T-helper 22 cell (primary cell): ENCODE data around the gene FUCA2.
"Not testable (repeated sequence)": the region's sequence is repeated elsewhere in the genome, so short reads cannot be mapped to it uniquely, and the experiment has no call there.

ENCODE experiments used
- DNase-seq: peaks from one replicate; pipeline ENCODE4 v3.0.0-alpha.2; 2020; ENCODE audit warnings: low read depth

The FUCA2 gene

DNA sequence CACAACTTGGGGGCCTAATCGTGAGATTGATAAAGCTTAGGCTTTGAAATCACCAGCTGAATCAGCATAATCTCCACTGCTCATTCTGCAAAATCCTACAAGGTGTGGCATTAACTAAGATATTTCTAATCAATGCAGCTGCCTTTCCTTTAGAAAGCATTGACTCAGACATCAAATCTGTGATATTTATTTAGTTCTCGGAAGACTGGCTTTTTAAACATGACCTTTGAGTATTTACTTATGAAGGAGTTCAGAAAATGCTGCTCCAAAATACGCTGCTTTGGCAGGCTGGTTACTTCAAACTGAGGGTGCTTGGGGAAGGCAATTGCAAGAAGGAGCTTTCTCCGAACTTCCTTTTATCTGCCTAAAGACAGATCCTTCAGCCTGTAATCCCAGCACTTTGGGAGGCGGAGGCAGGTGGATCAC, 23.7 kb upstream of the FUCA2 start:
- no peak for DNase-seq

GRCh38 chr6:143531720-143532499, 20.4 kb upstream of the FUCA2 start:
- no peak for DNase-seq

GRCh38 chr6:143529095-143529494, 17.6 kb upstream of the FUCA2 start:
- DNase-seq: no peak

DNA sequence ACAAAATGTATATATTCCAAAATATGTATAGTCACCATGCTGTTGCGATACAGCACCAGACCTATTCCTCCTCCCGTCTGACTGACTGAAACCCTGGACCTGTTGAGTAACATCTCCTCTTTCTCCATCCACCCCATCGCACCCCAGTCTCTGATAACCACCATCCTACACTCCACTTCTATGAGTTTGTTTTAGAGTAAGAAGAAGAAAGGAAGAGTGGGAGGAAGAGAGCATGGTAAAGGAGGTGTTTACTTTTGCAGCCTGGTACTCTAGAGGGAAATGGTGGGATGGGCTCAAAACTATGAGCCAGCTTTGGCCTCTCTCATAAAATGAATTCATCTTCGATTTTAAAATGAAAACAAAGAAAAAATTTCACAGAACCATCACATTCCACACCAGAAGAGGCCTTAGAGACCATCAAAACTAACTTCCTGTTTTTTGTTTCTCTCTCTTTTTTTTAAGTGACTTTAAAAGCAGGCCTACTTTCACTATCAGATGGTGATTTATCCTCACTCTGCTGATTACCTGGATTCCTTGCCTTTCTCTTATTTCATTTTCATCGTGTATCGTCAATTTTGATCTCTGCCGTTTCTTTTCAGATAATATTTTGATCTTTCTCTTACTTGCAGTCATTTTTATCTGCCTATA, 16.8 kb upstream of the FUCA2 start:
- DNase-seq: no peak

- DNase-seq: no peak
These were observed 16.2 kb upstream of the FUCA2 start for GRCh38 chr6:143527677-143528076.

- DNase-seq: no peak
These were observed 13.8 kb upstream of the FUCA2 start for GRCh38 chr6:143525356-143525755.

GRCh38 chr6:143522039-143522600, 10.6 kb upstream of the FUCA2 start:
- DNase-seq: no peak

DNA sequence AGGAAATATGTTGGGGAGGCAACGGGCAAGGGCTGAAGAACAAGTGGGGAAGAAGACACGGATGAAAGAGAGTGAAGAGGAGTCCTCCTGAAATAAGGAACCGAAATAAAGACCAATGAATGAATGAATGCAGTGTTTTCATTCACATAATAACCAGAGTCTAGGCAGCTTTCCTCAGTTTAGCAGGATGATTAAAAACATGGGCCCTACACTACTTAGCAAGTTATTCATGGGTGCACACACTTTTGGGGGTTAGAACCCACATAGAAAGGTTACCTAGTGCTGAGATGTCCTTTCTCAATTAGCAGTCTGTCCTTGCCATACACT, 5.9 kb upstream of the FUCA2 start:
- no peak for DNase-seq

- DNase-seq: no peak
These were observed 5.3 kb upstream of the FUCA2 start for GRCh38 chr6:143516690-143517446.

DNA sequence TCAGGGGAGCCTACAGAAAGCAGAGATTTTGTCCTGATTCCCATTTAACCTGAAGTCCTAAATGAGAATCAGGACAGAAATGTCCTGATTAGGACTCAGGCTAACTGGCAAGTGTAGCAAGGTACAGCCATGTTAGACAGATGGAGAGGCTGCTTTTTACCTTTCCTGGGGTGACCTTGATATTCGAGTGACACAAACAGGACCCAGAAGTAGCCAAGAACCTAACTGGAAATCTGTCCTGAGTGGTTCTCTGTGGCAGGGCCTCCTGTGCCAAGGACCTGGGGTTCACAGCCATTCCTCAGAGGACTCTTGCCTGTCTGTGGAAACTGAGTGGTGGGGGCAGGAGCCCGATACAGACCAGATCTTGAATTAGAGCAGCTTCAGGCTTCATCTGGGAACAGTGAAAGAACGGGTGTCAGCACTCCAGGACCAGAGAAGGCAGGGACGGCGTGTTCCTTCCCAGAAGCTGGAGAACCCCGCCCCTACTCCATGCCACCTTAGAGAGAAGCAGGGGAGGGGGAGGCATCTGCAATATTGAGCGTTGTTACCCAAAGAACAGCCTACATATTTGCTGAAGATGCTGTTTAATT, 4.3 kb upstream of the FUCA2 start:
- DNase-seq: no peak

DNA sequence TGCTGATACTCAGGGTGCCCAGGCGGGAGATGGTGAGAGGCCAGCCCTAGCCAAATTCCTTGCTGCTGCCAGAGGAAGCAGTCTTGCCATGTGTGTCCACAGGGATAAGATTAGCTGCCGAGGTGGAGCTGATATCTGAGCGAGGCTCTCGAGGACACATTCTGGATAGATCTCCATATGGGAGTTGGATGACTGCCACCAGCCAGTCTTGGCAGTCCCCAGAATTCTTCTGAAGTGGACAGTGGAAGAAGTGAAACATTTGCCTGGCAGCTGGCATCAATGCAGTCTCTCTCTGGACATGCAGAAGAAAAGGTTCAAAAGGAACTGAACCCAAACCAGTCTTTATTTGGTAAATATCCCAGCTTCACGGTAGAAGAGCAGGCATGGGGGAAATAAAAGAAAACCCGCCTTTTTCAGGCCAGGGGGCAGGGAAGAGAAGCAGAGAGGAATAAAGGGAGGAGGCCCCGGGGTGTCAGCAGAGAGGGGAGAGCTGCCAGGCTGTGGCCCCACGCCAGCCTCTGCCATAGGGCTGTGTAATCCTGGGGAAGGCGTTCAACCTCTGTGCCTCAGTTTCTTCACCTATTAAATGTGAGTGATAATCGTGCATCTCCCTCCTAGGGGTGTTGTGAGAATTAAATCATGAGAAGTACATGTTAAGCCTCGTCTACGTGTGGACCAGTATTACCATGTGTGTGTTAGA, 3.7 kb upstream of the FUCA2 start:
- DNase-seq: no peak

GRCh38 chr6:143513410-143513809, 1.9 kb upstream of the FUCA2 start:
- no peak for DNase-seq

DNA sequence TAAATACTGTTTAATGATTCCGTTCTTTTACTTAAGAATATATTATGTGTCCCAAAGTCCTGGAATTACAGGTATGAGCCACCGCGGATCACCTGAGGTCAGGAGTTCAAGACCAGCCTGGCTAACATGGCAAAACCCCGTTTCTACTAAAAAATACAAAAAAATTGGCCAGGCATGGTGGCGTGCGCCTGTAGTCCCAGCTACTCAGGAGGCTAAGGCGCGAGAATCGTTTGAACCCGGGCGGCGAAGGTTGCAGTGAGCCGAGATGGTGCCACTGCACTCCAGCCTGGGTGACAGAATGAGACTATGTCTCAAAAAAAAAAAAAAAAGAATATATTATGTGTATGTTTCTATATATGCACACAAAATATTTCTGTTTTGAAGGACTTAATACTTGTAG, 1.2 kb downstream of the FUCA2 start:
- DNase-seq: not testable (repeated sequence)

DNA sequence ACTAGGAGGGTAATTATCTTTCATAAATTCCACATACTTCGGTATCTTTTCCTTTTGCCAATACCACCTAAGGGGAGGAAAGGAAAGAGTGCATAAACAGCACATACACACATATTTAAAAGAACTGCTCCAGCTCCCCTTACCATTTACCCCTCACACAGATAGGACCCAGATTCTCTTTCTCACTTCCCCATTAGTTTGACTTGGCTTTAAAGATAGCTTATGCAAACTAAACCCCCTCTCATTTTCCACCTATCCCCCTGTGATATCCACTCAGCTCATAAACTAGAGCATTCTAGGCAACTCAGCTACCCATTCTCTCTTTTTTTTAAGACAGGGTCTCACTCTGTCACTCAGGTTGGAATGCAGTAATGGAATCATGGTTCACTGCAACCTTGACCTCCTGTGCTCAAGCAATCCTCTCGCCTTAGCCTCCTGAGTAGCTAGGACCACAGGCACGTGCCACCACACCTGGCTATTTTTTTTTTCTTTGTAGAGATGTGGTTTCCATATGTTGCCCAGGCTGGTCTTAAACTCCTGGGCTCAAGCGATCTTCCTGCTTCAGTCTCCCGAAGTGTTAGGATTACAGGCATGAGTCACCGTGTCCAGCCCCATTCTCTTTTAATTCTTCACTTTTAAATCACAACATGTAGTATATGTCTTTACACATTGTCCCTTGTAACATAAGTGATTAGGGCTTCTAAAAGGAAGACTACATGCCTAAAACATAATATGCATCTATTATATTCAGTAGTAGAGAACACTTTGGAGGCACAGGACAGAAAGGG, 4.0 kb downstream of the FUCA2 start:
- DNase-seq: no peak

DNA sequence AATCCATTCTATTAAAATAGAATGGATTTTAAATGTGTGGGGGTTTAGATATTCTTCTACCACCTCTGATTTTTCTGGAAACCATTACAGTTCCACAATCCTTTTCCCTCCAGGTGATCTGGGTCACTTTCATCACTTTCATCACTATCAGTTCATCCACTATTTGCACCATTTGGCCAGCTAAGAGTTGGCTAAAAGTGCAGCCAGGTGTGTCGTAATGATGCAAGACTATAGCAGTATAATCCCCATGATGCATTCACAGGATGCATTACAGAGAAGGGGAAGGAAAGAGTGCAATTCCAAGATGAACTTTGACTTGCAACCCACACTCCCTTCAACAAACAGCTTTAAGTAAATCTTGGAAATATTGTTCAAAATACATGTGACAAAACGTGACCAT, 4.9 kb downstream of the FUCA2 start:
- no peak for DNase-seq

GRCh38 chr6:143506199-143506598, 5.3 kb downstream of the FUCA2 start:
- no peak for DNase-seq

- no peak for DNase-seq
These were observed 6.0 kb downstream of the FUCA2 start for GRCh38 chr6:143505537-143505936.

- DNase-seq: no peak
These were observed 6.4 kb downstream of the FUCA2 start for GRCh38 chr6:143505111-143505510.

- no peak for DNase-seq
These were observed 7.2 kb downstream of the FUCA2 start for GRCh38 chr6:143504369-143504768.

DNA sequence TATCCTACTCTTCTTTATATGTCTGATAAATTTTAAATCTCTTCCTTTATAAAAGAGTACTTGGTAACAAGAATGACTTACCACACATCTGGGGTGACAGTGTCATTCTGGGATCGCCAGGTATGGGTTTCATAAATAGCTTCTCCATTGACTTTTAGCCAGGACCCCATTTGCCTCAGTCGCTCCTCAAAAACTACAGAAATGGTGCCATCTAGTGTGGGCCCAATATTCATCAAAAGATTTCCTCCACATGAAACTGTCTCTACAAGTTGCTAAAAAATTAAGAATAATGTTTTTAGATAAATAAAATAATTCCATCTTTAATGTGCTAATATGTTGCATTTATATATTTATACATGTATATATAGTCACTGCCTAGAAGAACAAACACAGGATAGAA, 9.7 kb downstream of the FUCA2 start:
- no peak for DNase-seq

DNA sequence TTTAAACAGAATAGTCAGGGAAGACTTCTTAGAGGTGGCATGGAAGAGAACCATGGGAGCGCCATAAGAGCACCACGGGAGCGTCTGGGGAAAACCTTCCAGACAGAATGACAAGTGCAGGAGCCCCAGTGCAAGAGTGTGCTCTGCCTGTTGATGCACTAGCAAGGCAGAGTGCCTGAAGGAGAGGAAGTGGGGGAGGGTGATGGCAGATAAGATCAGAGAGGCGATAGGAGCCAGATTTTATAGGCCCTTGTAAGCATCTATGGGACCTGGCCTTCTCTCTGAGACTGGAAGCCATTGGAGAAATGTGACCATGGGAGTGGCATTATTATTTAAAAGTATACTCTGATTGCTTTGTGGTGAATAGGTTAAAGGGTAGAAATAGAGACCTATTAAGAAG, 13.1 kb downstream of the FUCA2 start:
- no peak for DNase-seq
